ENCODE measurements around the gene SLC37A1.

Gene SLC37A1

DNA sequence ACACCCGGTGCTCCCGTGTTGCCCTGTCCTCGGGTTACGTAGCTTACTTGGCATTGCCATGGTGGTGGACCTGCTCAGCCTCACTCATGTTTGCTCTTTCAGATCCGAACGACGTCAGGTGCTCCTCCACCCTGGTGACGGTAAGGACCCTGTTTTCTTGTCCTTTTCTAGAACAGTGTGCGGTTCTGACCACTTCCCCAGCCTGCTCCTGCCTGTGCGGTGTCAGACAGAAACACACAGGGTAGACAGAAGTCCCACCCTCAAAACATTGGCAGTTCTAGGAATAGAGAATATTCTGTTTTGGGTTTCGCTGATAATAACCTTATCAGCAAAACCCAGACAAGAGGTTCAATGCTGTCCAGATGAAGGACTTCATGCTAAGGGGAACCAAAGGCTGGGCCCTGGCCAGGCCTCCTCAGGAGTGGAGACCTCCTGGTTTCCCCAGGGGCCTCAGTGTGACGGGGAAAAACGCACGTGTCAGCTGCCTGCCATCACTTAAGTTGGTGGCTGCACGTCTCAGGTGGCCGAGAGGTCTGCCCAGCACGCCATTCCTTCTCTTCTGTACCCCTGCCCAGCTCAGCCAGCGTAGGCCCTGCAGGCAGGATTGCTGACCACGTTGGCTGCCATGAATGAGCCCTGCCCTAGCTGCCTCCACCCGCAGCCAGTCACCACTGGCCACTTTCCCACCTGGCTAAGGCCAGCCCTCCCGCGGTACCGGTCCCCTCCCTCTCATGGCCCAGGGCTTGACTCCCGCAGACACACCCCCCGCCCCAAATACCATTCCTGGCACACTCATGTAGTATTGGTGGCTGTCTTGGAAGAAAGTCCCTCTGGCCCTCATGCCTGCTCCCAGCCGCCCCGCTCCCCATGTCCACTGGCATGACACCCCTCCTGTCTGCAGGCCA lies 33.6 kb downstream of the SLC37A1 start:
- no peak for DNase-seq

GRCh38 chr21:42547906-42548365 lies 34.3 kb downstream of the SLC37A1 start:
- DNase-seq = no peak

GRCh38 chr21:42548687-42549406 lies 35.2 kb downstream of the SLC37A1 start:
- DNase-seq = no peak

GRCh38 chr21:42550817-42551216 lies 37.2 kb downstream of the SLC37A1 start:
- no peak for DNase-seq

- no peak for DNase-seq
Measured at GRCh38 chr21:42552407-42553336, 39.0 kb downstream of the SLC37A1 start.

DNA sequence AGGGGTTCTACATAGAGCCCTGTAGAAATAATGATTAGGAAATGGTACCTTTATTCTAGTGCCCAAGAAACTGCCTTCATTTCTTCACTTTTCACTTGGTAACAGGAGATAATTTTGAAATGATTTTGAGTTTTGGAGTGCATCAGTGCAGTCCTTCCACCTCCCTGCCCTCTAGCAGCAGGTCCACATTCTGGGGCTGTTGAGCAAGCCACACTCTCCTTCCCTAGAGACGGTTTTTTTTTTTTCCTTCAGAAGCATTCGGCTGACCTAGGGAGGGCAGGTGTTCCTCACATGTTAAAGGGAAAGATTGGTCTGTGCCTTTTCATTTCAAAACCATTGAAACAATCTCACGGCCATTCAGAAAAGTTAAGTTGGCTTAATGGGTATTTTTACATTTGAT lies 39.8 kb downstream of the SLC37A1 start:
- DNase-seq = no peak

- DNase-seq = no peak
Measured at GRCh38 chr21:42554251-42554961, 40.8 kb downstream of the SLC37A1 start.

DNA sequence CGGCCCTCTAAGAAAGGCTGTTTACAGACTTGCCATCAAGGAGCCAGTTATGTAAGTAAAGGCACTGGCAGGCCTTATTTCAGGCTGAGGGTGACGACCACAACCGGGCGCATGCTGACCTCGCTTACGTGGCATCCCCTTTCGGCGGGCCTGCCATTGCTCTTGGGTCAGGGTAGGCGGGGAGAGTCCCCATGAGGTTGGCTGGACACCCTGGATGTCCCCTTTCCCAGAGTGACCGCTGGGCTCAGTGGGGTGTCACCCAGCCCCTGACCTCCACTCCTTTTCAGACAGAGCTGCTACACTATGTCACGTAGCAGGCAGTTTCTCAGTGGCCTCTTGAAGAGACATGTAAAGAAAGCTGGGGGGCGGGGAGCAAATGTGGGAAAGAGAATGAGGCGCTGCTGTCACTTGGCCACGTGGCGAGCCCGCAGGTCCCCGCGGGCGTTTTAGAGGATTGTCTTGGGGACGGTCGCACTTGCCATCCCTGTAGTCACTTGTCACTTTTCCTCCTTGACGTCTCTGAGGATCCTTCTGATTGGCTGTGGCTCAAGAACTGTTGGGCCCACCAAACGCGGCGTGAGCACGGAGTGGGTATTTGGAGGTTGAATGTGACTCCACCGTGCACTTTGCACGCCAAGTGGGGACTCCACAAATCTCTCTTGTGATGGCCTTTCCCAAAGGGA lies 42.2 kb downstream of the SLC37A1 start:
- DNase-seq = no peak

- DNase-seq = no peak
Measured at GRCh38 chr21:42556476-42556875, 42.8 kb downstream of the SLC37A1 start.

DNA sequence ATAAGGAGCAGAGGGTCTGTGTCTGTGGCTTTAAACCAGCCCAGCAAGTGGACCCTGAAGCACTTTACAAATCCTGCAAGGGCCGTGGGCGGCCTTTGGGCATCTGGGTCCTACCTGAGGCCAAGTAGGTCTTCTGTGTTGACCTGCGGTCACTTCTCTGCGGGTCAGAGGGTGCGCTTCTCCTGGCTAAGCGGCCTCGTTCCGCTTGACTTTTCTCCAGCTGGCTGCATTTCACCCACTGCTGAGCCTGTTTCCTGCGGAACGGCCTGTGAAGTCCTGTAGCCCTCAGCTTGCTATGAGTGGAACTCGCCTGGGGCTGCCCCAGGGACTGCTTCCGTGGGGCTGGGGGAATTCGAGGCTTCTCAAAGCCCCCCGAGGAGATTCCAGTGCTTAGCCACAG lies 43.3 kb downstream of the SLC37A1 start:
- no peak for DNase-seq

GRCh38 chr21:42557420-42557819 lies 43.8 kb downstream of the SLC37A1 start:
- DNase-seq = no peak

DNA sequence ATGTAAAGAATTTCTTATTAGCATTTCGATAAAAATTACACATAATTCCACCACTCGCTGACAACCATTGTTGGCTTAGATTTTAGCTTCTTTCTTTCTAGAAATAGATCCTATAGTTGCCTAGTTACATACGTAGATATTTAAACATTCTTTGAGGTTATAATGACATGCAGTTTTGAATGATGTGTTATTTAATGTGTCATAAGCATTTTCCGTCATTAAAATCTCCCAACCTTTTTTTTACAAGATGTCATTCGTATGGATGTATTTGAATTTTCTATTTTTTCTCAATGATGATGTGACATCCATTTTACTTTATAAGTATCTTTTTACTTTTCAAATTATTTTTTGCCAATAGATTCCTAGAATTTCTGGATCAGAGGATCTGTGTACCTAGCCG lies 44.7 kb downstream of the SLC37A1 start:
- DNase-seq = no peak

DNA sequence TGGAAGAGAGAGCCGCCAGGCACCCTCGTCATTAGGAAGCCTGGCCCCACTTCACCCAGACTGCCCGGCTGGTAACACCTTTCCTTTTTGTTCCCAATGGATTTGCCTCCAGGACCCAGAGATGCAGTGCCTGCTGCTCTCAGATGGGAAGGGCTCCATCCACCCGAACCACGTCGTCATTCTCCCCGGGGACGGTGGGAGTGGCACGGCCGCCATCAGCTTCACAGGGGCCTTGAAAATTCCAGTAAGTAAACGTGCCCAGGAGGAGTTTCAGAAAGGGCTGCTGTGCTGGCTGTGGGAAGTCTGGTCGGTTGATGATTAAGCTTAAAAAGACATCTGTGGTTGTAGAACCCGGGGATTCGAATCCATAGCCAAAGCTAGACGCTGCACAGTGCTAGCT lies 45.2 kb downstream of the SLC37A1 start:
- no peak for DNase-seq

DNA sequence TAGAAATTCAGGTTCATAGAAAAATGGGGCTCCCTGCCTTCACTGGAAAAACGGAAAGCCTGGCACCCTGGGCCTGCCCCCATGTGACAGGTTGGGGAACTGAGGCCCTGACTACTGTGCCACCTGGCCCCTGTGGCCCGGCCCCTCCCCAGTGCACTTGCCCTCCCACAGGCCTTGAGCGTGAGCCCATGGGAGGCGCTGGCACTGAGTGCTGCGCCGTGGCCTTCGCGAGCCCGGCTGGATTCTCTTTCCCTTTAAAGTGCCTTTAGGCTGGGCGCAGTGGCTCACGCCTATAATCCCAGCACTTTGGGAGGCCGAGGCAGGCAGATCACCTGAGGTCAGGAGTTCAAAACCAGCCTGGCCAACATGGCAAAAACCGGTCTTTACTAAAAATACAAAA lies 45.7 kb downstream of the SLC37A1 start:
- no peak for DNase-seq

GRCh38 chr21:42560517-42561179 lies 47.0 kb downstream of the SLC37A1 start:
- DNase-seq = no peak

DNA sequence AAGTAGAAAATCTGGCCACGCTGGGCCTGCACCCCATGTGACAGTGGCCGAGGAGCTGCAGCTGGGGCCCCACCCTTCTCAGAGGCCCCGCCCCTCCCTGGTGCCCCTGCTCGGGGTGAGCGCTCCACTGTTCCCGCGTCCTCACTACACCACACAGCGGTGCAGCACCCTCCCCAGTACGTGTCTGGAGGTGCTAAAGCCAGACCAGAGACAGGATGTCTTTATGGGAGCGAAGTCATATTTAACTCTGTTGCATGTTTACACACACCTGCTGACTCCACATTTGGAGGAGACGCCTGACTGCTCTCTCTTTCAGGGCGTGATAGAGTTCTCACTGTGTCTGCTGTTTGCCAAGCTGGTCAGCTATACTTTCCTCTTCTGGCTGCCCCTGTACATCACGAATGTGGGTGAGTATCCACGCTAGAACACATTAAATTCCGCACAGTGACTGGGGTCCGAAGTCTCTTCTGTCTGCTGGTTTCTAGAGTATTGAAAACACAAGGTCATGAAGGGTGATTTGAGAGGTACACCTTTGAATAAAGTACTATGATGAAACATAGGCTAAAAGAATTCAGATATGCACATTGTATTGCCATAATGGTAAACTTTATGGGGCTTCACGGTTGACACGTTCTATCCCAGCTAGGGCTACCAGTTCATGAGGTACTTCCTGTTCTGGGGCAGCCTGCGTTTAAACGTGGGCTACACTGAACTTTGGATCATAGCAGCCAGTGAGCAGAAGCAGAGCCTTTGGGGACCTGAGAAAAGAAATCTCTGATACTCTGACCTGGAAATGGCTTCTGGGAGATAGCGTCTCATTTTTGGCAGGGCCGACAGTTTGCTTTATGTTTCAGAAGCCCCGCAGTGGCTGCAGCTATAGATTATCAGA lies 48.4 kb downstream of the SLC37A1 start:
- DNase-seq = no peak

- DNase-seq = no peak
Measured at GRCh38 chr21:42562816-42563215, 49.2 kb downstream of the SLC37A1 start.

GRCh38 chr21:42563261-42563660 lies 49.6 kb downstream of the SLC37A1 start:
- DNase-seq = no peak

GRCh38 chr21:42563686-42564085 lies 50.0 kb downstream of the SLC37A1 start:
- DNase-seq = no peak

- DNase-seq = no peak
Measured at GRCh38 chr21:42564561-42564971, 50.9 kb downstream of the SLC37A1 start.

Data from NCI-H2107 (cell line).